HG02588 (cell line): ENCODE measurements around the gene LRFN2.

ENCODE experiments used
- ATAC-seq: cut with Tn5 transposase; IDR thresholded peaks from one replicate; pipeline ENCODE4 v1.9.1; 2021; ENCODE audit warnings: mild to moderate bottlenecking, moderate library complexity; ENCODE audit not compliant: unreplicated experiment

The LRFN2 gene

GRCh38 chr6:40386200-40386599, 201.0 kb downstream of the LRFN2 start:
- ATAC-seq, result no peak

- ATAC-seq, result no peak
Observed at GRCh38 chr6:40383348-40384115, 203.6 kb downstream of the LRFN2 start.

GRCh38 chr6:40380271-40380670, 206.9 kb downstream of the LRFN2 start:
- ATAC-seq, result no peak

- no peak for ATAC-seq
Observed at GRCh38 chr6:40379811-40380210, 207.4 kb downstream of the LRFN2 start.

GRCh38 chr6:40378725-40379074, 208.5 kb downstream of the LRFN2 start:
- no peak for ATAC-seq

GRCh38 chr6:40378071-40378724, 209.0 kb downstream of the LRFN2 start:
- no peak for ATAC-seq

- ATAC-seq, result no peak
Observed at GRCh38 chr6:40377173-40377806, 209.9 kb downstream of the LRFN2 start.

- no peak for ATAC-seq
Observed at GRCh38 chr6:40376113-40376650, 211.0 kb downstream of the LRFN2 start.

GRCh38 chr6:40373267-40373666, 213.9 kb downstream of the LRFN2 start:
- no peak for ATAC-seq

- ATAC-seq, result no peak
Observed at GRCh38 chr6:40371621-40372020, 215.5 kb downstream of the LRFN2 start.

- ATAC-seq, result no peak
Observed at GRCh38 chr6:40371095-40371494, 216.1 kb downstream of the LRFN2 start.

GRCh38 chr6:40369891-40370290, 217.3 kb downstream of the LRFN2 start:
- no peak for ATAC-seq

- no peak for ATAC-seq
Observed at GRCh38 chr6:40369042-40369441, 218.1 kb downstream of the LRFN2 start.

- no peak for ATAC-seq
Observed at GRCh38 chr6:40362859-40363258, 224.3 kb downstream of the LRFN2 start.

- no peak for ATAC-seq
Observed at GRCh38 chr6:40359808-40360207, 227.4 kb downstream of the LRFN2 start.

- no peak for ATAC-seq
Observed at GRCh38 chr6:40358473-40359460, 228.4 kb downstream of the LRFN2 start.

GRCh38 chr6:40356242-40356910, 230.8 kb downstream of the LRFN2 start:
- no peak for ATAC-seq

GRCh38 chr6:40355532-40355931, 231.6 kb downstream of the LRFN2 start:
- ATAC-seq, result no peak

- ATAC-seq, result no peak
Observed at GRCh38 chr6:40355066-40355465, 232.1 kb downstream of the LRFN2 start.

- no peak for ATAC-seq
Observed at GRCh38 chr6:40353967-40354452, 233.2 kb downstream of the LRFN2 start.
